H1 (cell line): ENCODE data around the gene TTC3. TPM values are rescaled to one million over a fixed set of nuclear protein-coding genes. Genes with fewer than 3 reads are reported as not detected.

Experiments used
- CTCF ChIA-PET: fragments of 300-600 bp; sonication (Branson Sonifier 250); formaldehyde crosslinking; loops from one replicate; lab custom pipeline; 2021; ENCODE audit not compliant: partially characterized antibody; lab: Charles Lee
- POLR2A ChIA-PET: fragments of 300-600 bp; sonication (Branson Sonifier 250); formaldehyde crosslinking; loops from one replicate; lab custom pipeline; 2021; ENCODE audit warnings: inconsistent platforms; ENCODE audit not compliant: partially characterized antibody; lab: Charles Lee
- DNase-seq, 2 experiments: peaks; one replicate each; pipeline versions ENCODE4 v3.0.0 to v3.0.0-alpha.2; 2010 to 2022; ENCODE audit warnings: low spot score in 2 of 2, low read depth in 1 of 2, mixed read lengths in 1 of 2
- FAIRE-seq: peaks from 2 replicates; lab custom pipeline; 2011; peaks lifted over from hg19 to GRCh38; lab: Jason Lieb, UNC
- H2AFZ ChIP-seq: 2 replicates; pipeline ENCODE4 v1.8.1; 2012; ENCODE audit warnings: low read length, inconsistent platforms
- H2AK5ac ChIP-seq: 2 replicates; pipeline ENCODE4 v1.6.1; 2013; ENCODE audit warnings: low read depth, low read length
- H2BK120ac ChIP-seq: replicated peaks from 2 replicates; pipeline ENCODE3; 2013; ENCODE audit warnings: low read depth, low read length, inconsistent platforms
- H2BK12ac ChIP-seq: 2 replicates; pipeline ENCODE4 v1.6.1; 2013; ENCODE audit warnings: low read depth, low read length
- H2BK15ac ChIP-seq: 2 replicates; pipeline ENCODE4 v1.6.1; 2013; ENCODE audit warnings: low read length
- H2BK20ac ChIP-seq: 2 replicates; pipeline ENCODE4 v1.6.1; 2013; ENCODE audit warnings: low read length
- H2BK5ac ChIP-seq: 2 replicates; pipeline ENCODE4 v1.6.1; 2013; ENCODE audit warnings: low read depth, low read length
- H3K14ac ChIP-seq: 2 replicates; pipeline ENCODE4 v1.6.1; 2013; ENCODE audit warnings: inconsistent platforms; ENCODE audit not compliant: insufficient read length
- H3K18ac ChIP-seq: 2 replicates; pipeline ENCODE4 v1.6.1; 2013; ENCODE audit warnings: low read length; ENCODE audit errors: extremely low read depth
- H3K23ac ChIP-seq: 2 replicates; pipeline ENCODE4 v1.6.1; 2013; ENCODE audit warnings: inconsistent platforms; ENCODE audit not compliant: insufficient read length
- H3K23me2 ChIP-seq: 2 replicates; pipeline ENCODE4 v1.6.1; 2013; ENCODE audit warnings: low read depth, low read length
- H3K27ac ChIP-seq: 2 replicates; pipeline ENCODE4 v1.6.1; 2011; ENCODE audit warnings: low read depth, low read length, inconsistent platforms
- H3K27me3 ChIP-seq, 4 experiments: replicated peaks in 1 of 4; 1 replicate in 1 of 4; 2 replicates in 3 of 4; pipeline versions ENCODE4 v1.6.1 to v1.8.1; 2011 to 2013; ENCODE audit warnings: low read length in 3 of 4, mild to moderate bottlenecking in 3 of 4, inconsistent platforms in 2 of 4, mixed read lengths in 2 of 4, moderate library complexity in 1 of 4; ENCODE audit not compliant: control insufficient read depth in 3 of 4, insufficient read depth in 3 of 4; ENCODE audit errors: extremely low read depth in 1 of 4
- H3K36me3 ChIP-seq, 4 experiments: 2 replicates each; pipeline versions ENCODE4 v1.6.1 to v1.8.1; 2011 to 2013; ENCODE audit warnings: mild to moderate bottlenecking in 4 of 4, low read length in 3 of 4, moderate library complexity in 2 of 4, control low read depth in 1 of 4, inconsistent platforms in 1 of 4; ENCODE audit not compliant: insufficient read depth in 4 of 4, control insufficient read depth in 2 of 4
- H3K4ac ChIP-seq: replicated peaks from 2 replicates; pipeline ENCODE3; 2013; ENCODE audit warnings: low read length, low read depth, mixed read lengths, inconsistent platforms; ENCODE audit not compliant: insufficient read length
- H3K4me1 ChIP-seq, 4 experiments: replicated peaks in 1 of 4; 1 replicate in 1 of 4; 2 replicates in 3 of 4; pipeline versions ENCODE4 v1.6.1 to v1.8.1; 2011 to 2013; ENCODE audit warnings: low read length in 3 of 4, inconsistent platforms in 2 of 4, mixed read lengths in 1 of 4; ENCODE audit not compliant: insufficient read depth in 4 of 4, control insufficient read depth in 3 of 4
- H3K4me2 ChIP-seq, 2 experiments: 2 replicates each; pipeline versions ENCODE4 v1.6.1 to v1.8.1; 2011 to 2013; ENCODE audit warnings: low read depth in 2 of 2, low read length in 2 of 2, control low read depth in 1 of 2, inconsistent platforms in 1 of 2, mild to moderate bottlenecking in 1 of 2; ENCODE audit not compliant: insufficient read depth in 1 of 2
- H3K4me3 ChIP-seq, 4 experiments: fragments of 200-600, 300-600 bp in 1 of 4; sonication (generic), shearing (Covaris generic), sonication (Bioruptor Twin) in 1 of 4; 2 replicates each; pipeline versions ENCODE4 v1.5.1 to v1.8.1; 2011 to 2016; ENCODE audit warnings: low read length in 4 of 4, low read depth in 3 of 4, control low read depth in 2 of 4, inconsistent platforms in 2 of 4, mild to moderate bottlenecking in 2 of 4, mixed read lengths in 1 of 4, moderate library complexity in 1 of 4; ENCODE audit not compliant: insufficient read depth in 2 of 4; ENCODE audit errors: extremely low read depth in 1 of 4
- H3K56ac ChIP-seq: replicated peaks from 2 replicates; pipeline ENCODE3; 2013; ENCODE audit warnings: low read depth, mild to moderate bottlenecking, mixed read lengths, low read length, inconsistent platforms; ENCODE audit not compliant: insufficient read length
- H3K79me1 ChIP-seq: 2 replicates; pipeline ENCODE4 v1.6.1; 2013; ENCODE audit warnings: low read depth, low read length, control low read depth
- H3K79me2 ChIP-seq, 2 experiments: 2 replicates each; pipeline versions ENCODE4 v1.6.1 to v1.8.1; 2012 to 2013; ENCODE audit warnings: low read length in 2 of 2, mild to moderate bottlenecking in 2 of 2, inconsistent platforms in 1 of 2; ENCODE audit not compliant: insufficient read depth in 2 of 2, control insufficient read depth in 1 of 2
- H3K9ac ChIP-seq, 4 experiments: replicated peaks in 1 of 4; 1 replicate in 1 of 4; 2 replicates in 3 of 4; pipeline versions ENCODE4 v1.6.1 to v1.8.1; 2011 to 2013; ENCODE audit warnings: low read depth in 3 of 4, low read length in 3 of 4, control low read depth in 2 of 4, mild to moderate bottlenecking in 2 of 4, moderate library complexity in 2 of 4, inconsistent platforms in 1 of 4; ENCODE audit errors: extremely low read depth in 1 of 4
- H3K9me3 ChIP-seq, 2 experiments: 2 replicates each; pipeline versions ENCODE4 v1.6.1 to v1.8.1; 2012 to 2013; ENCODE audit warnings: mild to moderate bottlenecking in 2 of 2, moderate library complexity in 2 of 2, control low read depth in 1 of 2, inconsistent platforms in 1 of 2, low read depth in 1 of 2, low read length in 1 of 2, mixed read lengths in 1 of 2; ENCODE audit not compliant: insufficient read depth in 2 of 2
- H4K20me1 ChIP-seq, 2 experiments: replicated peaks in 1 of 2; 2 replicates each; pipeline versions ENCODE3 to v1.8.1; 2011 to 2013; ENCODE audit warnings: inconsistent platforms in 2 of 2, low read length in 2 of 2, mild to moderate bottlenecking in 1 of 2; ENCODE audit not compliant: insufficient read depth in 2 of 2, control insufficient read depth in 1 of 2
- H4K5ac ChIP-seq: 2 replicates; pipeline ENCODE4 v1.6.1; 2013; ENCODE audit warnings: low read length, low read depth, mixed read lengths, inconsistent platforms; ENCODE audit not compliant: insufficient read length
- H4K8ac ChIP-seq: 2 replicates; pipeline ENCODE4 v1.8.0; 2013; ENCODE audit warnings: mild to moderate bottlenecking, moderate library complexity, low read length, inconsistent platforms; ENCODE audit not compliant: insufficient read depth; ENCODE audit errors: extremely low read depth
- H4K91ac ChIP-seq: replicated peaks from 2 replicates; pipeline ENCODE3; 2013; ENCODE audit warnings: low read length, mixed read lengths, inconsistent platforms; ENCODE audit not compliant: insufficient read length
- CBX5 ChIP-seq: fragments of 300-800, 300-1000 bp; sonication (generic); IDR thresholded peaks from 2 replicates; pipeline ENCODE4 v1.7.1; 2016; ENCODE audit warnings: antibody characterized with exemption, low read length, low read depth
- POLR2A ChIP-seq, 2 experiments: IDR thresholded peaks; 1 replicate in 1 of 2; 2 replicates in 1 of 2; pipeline ENCODE4 v1.6.1; 2011; ENCODE audit warnings: low read depth in 2 of 2, low read length in 2 of 2, mild to moderate bottlenecking in 2 of 2; ENCODE audit errors: control extremely low read depth in 1 of 2
- SIRT6 ChIP-seq: IDR thresholded peaks from one replicate; pipeline ENCODE4 v1.7.1; 2012; ENCODE audit warnings: low read length, inconsistent platforms
- WGBS, 2 experiments: shearing (Covaris generic) in 1 of 2; methylation state at CpG; one replicate each; pipeline versions ENCODE4 v1.1.6 to v1.1.7; 2013 to 2015; ENCODE audit warnings: low lambda C conversion rate in 2 of 2, mixed read lengths in 2 of 2, inconsistent platforms in 1 of 2, low coverage in 1 of 2, missing lambda C conversion rate in 1 of 2; ENCODE audit not compliant: insufficient replicate concordance in 2 of 2, insufficient coverage in 1 of 2, insufficient read length in 1 of 2; ENCODE audit errors: extremely low coverage in 1 of 2, missing lambda C conversion rate in 1 of 2; 5-methylcytosine and 5-hydroxymethylcytosine counted together
- polyA plus RNA-seq, 7 experiments: library from polyadenylated mRNA; depleted of rRNA in 3 of 7; stranded (reverse) in 5 of 7; unstranded in 2 of 7; fragments of >200 nt in 5 of 7; fragments of 200-250 nt in 2 of 7; gene quantifications; 1 replicate in 5 of 7; 2 replicates in 1 of 7; 4 replicates in 1 of 7; pipeline versions ENCODE4 v1.2.1 to v1.2.3, GENCODE V29; 2011 to 2013; ENCODE audit warnings: missing spikeins in 2 of 7, mixed read lengths in 2 of 7
- total RNA-seq: library from RNA; stranded (reverse); fragmentation: NEBNext Ultra II Directional; extraction: Animal tissue kit (Norgen Biotek cat#: 25700); gene quantifications from 2 replicates; pipeline ENCODE4 v1.2.1, GENCODE V29; 2021
- TF ChIP-seq, protein P1 (sequence below): IDR thresholded peaks from 2 replicates; pipeline ENCODE4 v1.6.1; 2011; ENCODE audit warnings: low read depth, mild to moderate bottlenecking, low read length; ENCODE audit not compliant: insufficient read depth

TTC3 gene
- total and polyA plus RNA-seq, 2 of the 8 experiments (the other 6 are each of a cell fraction or from before 2014, with no cell fraction given), result 11.0 to 36.2 TPM

DNA sequence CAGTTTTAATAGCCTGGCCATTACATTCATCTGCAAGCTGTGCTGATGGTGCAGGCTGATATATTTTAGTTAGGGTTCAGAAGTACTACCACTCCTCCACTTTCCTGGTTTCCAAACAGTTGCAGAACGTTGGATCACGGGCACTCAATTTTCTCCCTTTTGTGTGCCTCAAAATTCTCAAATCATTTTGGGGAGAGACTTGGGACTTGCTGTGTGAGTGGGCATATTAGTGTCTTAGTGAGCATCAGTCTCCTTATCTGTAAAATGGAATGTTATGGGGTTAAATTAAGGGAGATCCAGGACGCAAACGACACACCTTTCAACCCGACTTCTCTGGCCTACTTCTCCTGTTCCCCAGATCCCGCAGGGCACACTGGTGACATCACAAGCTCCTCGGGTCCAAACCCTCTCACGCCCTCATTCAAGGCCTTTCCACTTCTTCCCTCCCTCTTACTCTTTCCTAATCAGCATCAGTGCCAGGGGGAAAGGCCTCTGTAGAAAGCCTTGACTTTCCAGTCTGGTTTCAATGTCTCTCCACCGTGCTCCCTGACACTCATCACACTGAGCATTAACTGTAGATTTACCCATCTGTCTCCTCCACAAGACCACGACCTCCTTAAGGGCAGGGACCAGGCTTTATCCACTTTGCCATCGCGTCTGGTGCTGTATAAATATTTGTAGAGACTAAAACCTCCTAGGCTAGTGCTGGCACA is 1.3 kb upstream of the TTC3 start:
- Histone ChIP-seq H3K9ac (peak overlapping the region in 3 of 4 experiments; percentile 70 to 73 (median 73); a peak in 5 of 7 replicates), H3K23me2 (peaks cover 12% of the 10 kb centered on the region), H3K4me3 (peak overlapping the region; percentile 35 to 70 (median 56)), H2BK15ac (no peak overlapping the region; the same call in 1 of the 2 replicates), H2BK20ac (no peak overlapping the region), H3K27ac (no peak overlapping the region), H3K14ac (no peak overlapping the region), H3K27me3 (peaks cover 3 to 22% (median 17%) of the 10 kb centered on the region in 4 experiments; a peak in 6 of 7 replicates), H2AK5ac (no peak overlapping the region), H3K23ac (no peak overlapping the region), H4K8ac (no peak overlapping the region), H3K79me1 (peaks cover 5% of the 10 kb centered on the region; the same call in 1 of the 2 replicates), H2BK120ac (no peak overlapping the region), H3K4ac (no peak overlapping the region), H4K5ac (no peak overlapping the region), H3K9me3 (no peaks in the 10 kb centered on the region), H2BK12ac (peak overlapping the region; percentile 21; the same call in 1 of the 2 replicates), H4K20me1 (peaks cover 3 to 7% of the 10 kb centered on the region in 2 experiments), H3K79me2 (peaks cover 0 to 16% of the 10 kb centered on the region in 2 experiments; a peak in 2 of 4 replicates), H3K4me2 (peak overlapping the region; percentile 79 to 99), H3K4me1 (peaks cover 3 to 11% (median 8%) of the 10 kb centered on the region in 4 experiments), H2BK5ac (no peak overlapping the region), H2AFZ (peak overlapping the region; percentile 86; the same call in 1 of the 2 replicates), H3K56ac (no peak overlapping the region), H3K18ac (peak overlapping the region; percentile 14; the same call in 1 of the 2 replicates), H4K91ac (peak overlapping the region; percentile 6), H3K36me3 (no peaks in the 10 kb centered on the region; a peak in 2 of 8 replicates)
- ChIA-PET POLR2A (interaction anchor here (0.7 to 1.4 kb wide), 12 partner anchors 11 to 362 kb away, joined by 3 to 7 read pairs (median 4); partner anchors contain the start of gene RIPPLY3), CTCF (interaction anchor here (0.6 to 1.5 kb wide), 2 partner anchors 95 to 125 kb away, joined by 3 read pairs; no protein-coding TSS in a partner anchor)
- WGBS, 2 experiments, result 76% methylated on average over 12 of the region's 12 CpGs; no CpG with 5 or more reads in 1 of the 2 experiments
- DNase-seq, result no peak
- FAIRE-seq, result no peak
- TF ChIP-seq POLR2A (IDR thresholded peaks at IDR 0.05; ENCODE audit: control extremely low read depth in 1 of 2, low read depth in 2 of 2, low read length in 2 of 2) (no peak), CBX5 (no peak), SIRT6 (no peak)
- TF ChIP-seq, protein P1, sequence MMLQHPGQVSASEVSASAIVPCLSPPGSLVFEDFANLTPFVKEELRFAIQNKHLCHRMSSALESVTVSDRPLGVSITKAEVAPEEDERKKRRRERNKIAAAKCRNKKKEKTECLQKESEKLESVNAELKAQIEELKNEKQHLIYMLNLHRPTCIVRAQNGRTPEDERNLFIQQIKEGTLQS, result no peak
